HG03469 (cell line): Measurements from ENCODE around the gene MX1.
"Not testable (repeated sequence)": the region's sequence is repeated elsewhere in the genome, so short reads cannot be mapped to it uniquely, and the experiment has no call there.

ENCODE experiments used
- ATAC-seq: cut with Tn5 transposase; IDR thresholded peaks from one replicate; pipeline ENCODE4 v1.9.1; 2021; ENCODE audit warnings: mild to moderate bottlenecking, moderate library complexity, moderate number of reproducible peaks; ENCODE audit not compliant: unreplicated experiment

MX1 gene

DNA sequence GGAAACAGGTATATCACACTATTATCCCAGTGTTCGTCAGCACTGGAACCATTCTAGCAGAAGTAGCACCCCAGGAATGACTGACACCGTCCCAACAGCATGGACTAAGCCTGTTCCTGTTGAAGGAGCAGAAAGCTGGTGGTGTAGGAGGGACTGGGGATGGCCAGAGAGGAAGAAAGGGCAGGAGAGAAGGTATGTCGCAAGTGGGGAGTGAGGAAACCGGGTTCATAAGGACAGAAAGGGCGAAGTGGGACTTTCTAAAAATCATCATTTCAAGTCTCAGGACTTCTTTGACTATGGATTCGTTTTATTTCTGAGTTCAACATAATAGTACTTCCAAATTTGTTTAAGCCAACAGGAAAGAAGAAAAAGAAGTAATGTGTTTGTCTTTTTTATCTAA, 19.7 kb upstream of the MX1 start:
- no peak for ATAC-seq

DNA sequence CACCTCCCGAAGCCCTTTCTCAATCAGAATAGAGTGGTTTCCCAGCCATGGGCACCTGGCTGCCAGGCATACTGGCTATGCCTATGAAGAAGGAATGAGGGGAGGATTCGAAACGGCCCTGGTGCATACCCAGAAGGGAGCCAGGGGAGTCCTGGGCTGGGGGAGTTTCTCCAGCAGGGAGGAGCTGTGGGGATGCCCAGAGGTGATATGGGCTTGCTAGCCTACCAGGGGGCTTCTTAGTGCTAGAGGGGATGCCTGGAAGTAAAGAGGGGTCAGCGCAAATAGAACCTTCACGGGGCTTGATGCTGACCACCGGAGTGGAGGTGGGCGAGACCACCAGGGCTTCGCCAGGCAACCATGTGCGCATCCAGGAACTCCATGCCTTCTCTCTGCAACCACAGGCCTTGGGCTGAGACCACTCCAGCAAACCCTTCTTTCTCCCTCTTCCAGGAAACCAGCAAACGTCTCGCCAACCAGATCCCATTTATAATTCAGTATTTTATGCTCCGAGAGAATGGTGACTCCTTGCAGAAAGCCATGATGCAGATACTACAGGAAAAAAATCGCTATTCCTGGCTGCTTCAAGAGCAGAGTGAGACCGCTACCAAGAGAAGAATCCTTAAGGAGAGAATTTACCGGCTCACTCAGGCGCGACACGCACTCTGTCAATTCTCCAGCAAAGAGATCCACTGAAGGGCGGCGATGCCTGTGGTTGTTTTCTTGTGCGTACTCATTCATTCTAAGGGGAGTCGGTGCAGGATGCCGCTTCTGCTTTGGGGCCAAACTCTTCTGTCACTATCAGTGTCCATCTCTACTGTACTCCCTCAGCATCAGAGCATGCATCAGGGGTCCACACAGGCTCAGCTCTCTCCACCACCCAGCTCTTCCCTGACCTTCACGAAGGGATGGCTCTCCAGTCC, 18.2 kb upstream of the MX1 start:
- no peak for ATAC-seq

GRCh38 chr21:41410361-41410760, 15.7 kb upstream of the MX1 start:
- ATAC-seq, result no peak

DNA sequence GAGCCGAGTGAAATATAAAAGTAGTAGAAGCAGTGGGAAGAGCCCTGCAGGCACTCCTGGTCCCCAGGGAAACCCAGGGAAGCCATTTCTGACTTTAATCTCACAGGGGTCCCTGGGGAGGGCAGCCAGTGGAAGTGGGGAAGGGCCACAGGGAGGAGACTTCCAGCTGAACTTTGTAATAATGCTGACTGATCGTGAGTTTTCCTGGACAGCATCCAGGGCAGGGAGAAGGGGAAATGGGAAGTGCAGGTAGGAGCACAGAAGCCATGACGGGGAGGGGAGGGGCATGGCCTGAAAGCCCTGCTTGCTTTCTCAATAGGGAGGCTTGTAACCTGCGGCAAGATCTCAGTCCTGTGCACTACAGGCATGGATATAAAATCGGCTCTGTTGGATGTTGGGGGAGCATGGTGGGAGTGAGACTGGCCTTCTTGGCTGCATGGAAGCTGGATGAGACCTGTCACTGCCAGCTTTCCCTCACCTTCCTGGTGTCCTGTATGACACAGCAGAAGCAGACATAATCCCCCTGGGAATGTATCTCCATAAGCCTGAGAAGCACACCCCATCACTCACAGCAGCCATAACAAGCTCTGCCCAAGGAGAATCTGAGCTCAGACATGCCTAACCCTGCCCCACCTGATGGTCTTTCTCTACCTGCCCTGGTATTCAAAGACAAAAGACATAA, 15.1 kb upstream of the MX1 start:
- no peak for ATAC-seq

- ATAC-seq, result no peak
Measured at GRCh38 chr21:41411449-41412089, 14.5 kb upstream of the MX1 start.

GRCh38 chr21:41417505-41417904, 8.5 kb upstream of the MX1 start:
- not testable (repeated sequence) for ATAC-seq

DNA sequence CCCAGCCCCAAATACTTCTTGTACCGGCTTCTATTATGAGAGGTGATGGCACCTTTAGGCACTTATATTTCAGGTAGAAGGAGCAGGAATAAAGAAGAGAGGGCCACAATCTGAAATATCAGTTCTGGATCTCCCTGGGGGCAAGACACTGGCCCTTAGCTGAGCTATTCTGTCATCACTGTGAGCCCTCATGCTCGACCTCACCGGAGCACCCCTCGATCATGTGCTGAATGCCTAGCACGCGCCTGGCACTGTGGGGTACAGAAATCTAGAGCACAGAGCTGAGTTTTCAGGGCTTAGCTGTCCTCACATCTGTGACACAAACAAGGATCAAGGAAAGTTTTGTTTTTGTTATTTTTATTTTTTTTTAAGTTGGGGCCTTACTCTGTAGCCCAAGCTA, 7.6 kb upstream of the MX1 start:
- no peak for ATAC-seq

DNA sequence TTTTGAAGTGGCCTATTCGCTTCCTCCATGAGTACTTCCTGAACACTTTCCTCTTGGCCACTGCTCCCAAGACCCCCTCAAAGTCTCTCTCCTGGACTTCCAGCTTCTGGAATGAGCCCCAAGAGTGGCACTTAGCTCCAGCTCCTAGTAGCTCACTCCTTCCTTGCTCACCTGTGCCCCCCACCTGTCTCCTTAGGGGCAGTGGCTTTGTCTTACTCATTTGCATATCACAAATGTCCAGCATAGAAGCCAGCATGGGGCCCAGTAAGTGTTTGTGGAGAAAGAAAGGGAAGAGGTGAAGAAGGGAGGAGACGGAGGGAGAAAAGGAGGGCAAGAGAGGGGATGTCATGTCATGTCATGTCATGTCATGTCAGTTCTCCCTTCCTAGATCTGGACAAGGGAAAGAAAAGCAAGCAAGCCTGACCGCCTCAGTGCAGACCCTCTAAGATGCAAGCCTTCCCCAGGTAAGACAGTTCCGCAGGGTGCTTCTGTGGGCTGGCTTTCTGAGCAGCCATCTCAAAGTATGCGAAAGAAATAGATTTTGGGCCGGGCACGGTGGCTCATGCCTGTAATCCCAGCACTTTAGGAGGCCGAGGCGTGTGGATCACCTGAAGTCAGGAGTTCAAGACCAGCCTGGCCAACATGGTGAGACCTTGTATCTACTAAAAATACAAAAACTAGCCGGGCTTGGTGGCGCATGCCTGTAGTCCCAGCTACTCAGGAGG, 6.9 kb upstream of the MX1 start:
- no peak for ATAC-seq

DNA sequence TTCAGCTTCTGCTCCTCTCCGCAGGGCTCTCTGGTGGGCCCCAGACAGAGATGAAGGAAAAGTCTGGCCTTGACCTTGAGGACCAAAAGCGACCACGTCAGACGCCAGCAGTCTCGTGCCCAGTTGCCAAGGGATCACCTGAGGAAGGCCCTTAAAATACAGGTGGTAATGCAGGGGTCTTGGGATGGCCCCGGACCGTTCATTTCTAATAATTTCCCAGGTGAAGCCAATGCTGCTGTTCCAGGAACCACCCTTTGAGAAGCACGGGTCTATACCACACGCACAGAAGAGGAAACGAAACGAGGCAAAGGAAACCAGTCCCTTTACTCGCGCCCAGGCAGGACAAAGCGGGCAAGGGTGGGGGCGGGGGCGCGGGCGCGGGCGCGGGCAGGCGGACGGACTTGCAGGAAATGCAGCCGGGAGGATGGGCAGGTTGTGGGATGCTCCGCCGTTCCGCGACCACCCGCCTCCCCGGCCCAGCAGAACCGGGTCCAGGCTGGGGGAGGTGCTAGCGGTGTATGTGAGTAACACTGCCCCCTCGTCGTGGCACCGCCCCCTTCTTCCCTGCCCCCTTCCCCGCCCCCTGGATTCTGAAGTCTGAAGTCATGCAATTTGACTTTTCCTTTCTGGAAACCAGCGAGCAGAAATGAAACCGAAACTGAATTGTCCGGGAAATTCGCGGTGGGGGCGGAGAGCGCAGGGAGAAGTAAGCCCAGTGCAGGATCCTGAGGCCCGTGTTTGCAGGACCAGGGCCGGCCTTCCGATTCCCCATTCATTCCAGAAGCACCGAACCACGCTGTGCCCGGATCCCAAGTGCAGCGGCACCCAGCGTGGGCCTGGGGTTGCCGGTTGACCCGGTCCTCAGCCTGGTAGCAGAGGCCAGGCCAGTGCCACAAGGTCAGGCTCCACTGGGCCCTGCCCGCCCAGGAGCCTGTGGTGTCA, 5.8 kb upstream of the MX1 start:
- no peak for ATAC-seq

DNA sequence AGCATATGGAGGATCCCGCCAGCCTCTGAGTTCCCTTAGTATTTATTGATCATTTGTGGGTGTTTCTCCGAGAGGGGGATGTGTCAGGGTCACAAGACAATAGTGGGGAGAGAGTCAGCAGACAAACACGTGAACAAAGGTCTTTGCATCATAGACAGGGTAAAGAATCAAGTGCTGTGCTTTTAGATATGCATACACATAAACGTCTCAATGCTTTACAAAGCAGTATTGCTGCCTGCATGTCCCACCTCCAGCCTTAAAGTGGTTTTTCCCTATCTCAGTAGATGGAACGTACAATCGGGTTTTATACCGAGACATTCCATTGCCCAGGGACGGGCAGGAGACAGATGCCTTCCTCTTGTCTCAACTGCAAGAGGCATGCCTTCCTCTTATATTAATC, 5.0 kb upstream of the MX1 start:
- not testable (repeated sequence) for ATAC-seq

GRCh38 chr21:41422546-41423304, 3.3 kb upstream of the MX1 start:
- ATAC-seq, result no peak

- not testable (repeated sequence) for ATAC-seq
Measured at GRCh38 chr21:41423305-41423636, 2.8 kb upstream of the MX1 start.

DNA sequence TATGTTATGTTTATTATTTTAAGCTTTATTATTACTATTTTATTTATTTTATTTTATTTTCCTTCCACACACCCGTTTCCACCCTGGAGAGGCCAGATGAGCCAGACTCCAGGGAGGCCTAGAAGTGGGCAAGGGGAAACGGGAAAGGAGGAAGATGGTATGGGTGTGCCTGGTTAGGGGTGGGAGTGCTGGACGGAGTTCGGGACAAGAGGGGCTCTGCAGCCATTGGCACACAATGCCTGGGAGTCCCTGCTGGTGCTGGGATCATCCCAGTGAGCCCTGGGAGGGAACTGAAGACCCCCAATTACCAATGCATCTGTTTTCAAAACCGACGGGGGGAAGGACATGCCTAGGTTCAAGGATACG, 468 bp upstream of the MX1 start:
- no peak for ATAC-seq

DNA sequence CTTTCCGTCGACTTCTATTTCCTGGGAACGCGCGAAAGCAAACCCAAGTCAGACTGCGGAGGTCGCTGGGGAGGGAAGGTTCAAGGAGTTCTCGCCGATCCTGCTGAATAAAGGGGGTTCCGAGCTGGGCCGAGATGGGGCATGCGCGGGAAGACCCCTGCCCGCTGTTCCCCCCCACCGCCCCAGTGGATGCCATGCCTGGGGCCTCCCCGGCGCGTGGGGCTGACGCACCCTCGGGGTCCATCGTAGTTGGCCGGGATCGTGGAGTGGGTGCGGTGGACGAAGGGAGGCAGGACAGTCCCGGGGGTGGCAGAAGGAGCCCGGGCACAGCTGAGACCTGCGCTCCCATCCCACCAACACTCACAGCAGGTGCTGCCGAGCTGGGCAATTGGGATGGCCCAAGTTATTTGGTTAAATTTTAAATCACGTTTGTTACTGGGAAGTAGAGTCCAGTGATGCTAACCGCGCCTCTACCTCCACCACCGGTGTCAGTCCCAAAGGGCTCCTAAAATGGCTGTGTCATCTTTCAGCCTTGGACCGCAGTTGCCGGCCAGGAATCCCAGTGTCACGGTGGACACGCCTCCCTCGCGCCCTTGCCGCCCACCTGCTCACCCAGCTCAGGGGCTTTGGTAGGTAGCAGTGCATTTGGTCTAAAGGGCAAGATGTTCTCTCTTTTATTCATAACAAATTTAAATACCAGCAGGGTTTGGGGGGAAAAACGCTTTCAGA, 801 bp downstream of the MX1 start:
- ATAC-seq, result no peak

- ATAC-seq, result no peak
Measured at GRCh38 chr21:41427556-41427955, 1.5 kb downstream of the MX1 start.

- no peak for ATAC-seq
Measured at GRCh38 chr21:41428311-41428710, 2.3 kb downstream of the MX1 start.

DNA sequence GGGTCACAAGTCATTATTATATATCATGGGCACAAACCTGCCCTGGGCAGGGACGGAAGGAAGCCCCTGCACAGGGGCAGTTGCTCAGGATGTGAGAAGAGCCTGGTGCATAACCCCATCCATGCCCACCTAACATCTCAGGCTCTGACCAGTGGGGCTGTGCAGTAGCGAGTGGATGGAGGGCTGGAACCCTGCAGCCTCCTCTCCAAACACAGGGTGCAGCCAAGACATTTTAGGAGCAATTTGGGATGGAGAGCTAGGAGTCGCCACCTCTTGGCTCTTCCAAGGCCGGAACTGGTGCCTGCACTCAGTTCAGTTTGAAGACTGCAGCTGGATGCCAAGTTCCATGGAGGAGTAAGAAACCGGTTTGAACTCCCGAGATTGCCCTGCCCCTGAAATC, 2.8 kb downstream of the MX1 start:
- no peak for ATAC-seq

GRCh38 chr21:41429305-41429704, 3.3 kb downstream of the MX1 start:
- no peak for ATAC-seq
